HG02884 (cell line): ENCODE measurements around the gene ATF4.

Experiments
- ATAC-seq: cut with Tn5 transposase; IDR thresholded peaks from one replicate; pipeline ENCODE4 v1.9.1; 2021; ENCODE audit warnings: mild to moderate bottlenecking, moderate library complexity; ENCODE audit not compliant: unreplicated experiment

The ATF4 gene

GRCh38 chr22:39556970-39557841 is 36.8 kb downstream of the ATF4 start:
- ATAC-seq: no peak

GRCh38 chr22:39558254-39558727 is 37.9 kb downstream of the ATF4 start:
- ATAC-seq: no peak

- no peak for ATAC-seq
Observed at GRCh38 chr22:39558950-39559349, 38.6 kb downstream of the ATF4 start.

- ATAC-seq: no peak
Observed at GRCh38 chr22:39559456-39560105, 39.2 kb downstream of the ATF4 start.

- no peak for ATAC-seq
Observed at GRCh38 chr22:39560127-39560526, 39.8 kb downstream of the ATF4 start.

DNA sequence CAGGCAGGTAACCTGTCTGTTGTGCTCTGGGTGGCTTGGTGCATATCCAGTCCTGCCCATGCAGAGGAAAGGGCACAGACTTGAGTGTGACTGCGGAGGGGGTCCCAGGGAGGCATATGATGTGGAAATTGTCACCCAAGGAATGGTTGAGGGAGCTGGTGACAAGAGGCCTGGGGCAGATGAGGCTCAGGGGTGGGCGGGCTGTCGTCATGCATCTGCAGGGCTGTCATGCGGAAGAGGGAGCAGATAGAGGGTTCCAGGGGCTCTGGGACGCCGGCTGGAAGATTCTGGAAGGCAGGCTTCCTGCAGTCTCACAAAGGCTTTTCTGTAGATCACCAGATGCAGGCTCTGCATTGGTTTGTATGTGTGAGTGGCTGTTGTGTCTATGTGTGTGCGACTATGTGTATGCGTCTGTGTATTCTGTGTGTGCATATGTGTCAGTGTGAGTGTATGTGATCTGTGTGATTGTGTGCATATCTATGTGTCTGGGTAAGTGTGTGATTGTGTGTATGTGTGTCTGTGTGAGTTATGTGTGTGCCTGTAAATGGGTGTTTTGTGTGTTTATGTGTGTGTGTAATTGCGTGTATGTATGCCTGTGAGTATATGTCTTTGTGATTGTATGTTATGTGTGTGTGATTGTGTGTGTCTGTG is 42.6 kb downstream of the ATF4 start:
- no peak for ATAC-seq

- no peak for ATAC-seq
Observed at GRCh38 chr22:39563571-39564428, 43.4 kb downstream of the ATF4 start.

GRCh38 chr22:39565414-39565944 is 45.1 kb downstream of the ATF4 start:
- no peak for ATAC-seq

DNA sequence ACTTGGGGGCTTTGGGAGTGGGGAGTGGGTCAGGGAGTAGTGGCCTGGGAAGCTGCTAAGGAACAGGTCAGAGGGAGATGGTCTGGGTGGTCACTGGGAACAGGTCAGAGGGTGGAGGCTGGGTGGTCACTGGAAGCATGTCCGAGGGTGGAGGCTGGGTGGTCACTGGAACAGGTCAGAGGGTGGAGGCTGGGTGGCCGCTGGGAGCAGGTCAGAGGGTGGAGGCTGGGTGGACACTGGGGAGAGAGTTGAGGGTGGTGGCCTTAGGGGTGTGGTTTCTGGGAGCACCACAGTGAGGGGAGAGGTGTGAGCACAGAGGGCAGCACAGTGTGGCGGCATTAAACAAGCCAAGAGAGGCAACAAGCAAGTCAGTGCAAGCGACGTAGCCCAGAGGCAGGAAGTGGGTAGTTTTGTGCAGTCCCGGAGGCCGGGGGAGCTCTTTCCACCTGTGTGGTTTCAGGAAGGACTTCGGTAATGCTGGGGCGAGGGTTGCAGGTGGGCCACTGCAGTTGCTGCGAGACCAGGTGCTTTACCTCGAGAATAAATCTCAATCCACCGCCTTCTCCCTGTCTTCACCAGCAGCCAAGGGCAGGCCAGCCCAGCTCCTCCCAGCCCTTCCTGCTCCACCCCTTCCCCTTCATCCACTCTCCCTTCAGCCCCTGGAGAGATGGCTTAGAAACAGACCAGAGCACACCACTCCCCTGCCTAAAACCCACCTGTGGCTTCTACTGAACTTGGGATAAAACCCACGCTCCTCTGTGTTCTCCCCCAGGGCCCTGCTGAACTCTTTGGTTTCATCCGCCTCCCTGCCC is 47.0 kb downstream of the ATF4 start:
- no peak for ATAC-seq

GRCh38 chr22:39568278-39568981 is 48.1 kb downstream of the ATF4 start:
- no peak for ATAC-seq

- no peak for ATAC-seq
Observed at GRCh38 chr22:39569066-39569465, 48.7 kb downstream of the ATF4 start.

- no peak for ATAC-seq
Observed at GRCh38 chr22:39570226-39570625, 49.9 kb downstream of the ATF4 start.

DNA sequence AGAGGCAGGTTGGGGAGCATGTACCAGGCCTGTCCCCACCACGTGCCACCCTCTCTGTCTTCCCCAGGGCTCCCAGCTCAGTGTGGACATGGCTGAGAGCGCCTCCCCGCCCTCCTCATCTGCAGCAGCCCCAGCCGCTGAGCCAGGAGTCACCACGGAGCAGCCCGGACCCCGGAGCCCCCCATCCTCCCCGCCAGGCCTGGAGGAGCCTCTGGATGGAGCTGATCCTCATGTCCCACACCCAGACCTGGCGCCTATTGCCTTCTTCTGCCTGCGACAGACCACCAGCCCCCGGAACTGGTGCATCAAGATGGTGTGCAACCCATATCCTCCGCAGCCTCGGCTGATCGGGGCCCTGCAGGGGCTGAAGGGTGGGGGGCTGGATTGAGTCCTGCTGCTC is 50.3 kb downstream of the ATF4 start, which contains the start of gene CACNA1I:
Gene CACNA1I (plus strand): TSS at position 89 of the 400 bp plus-strand sequence. CDS start 0 bp downstream, at position 89.
- ATAC-seq: no peak

DNA sequence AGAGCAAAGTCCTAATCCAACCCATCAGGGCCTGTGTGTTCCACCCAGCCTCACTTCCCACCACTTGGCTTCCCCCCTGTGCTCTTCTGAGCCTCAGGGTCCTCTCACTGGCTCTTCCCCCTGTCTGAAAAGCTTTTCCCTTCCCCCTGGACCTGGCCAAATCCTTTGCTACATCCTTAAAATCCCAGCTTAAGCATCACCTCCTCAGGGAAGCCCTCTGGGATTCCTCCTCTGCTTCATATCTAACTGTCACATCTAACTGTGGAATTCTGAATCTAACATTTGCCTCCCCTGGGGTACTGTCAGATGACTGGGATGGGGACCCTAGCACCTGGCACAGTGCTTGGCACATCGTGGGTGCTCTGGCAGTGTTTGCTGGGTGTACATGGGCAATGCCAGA is 51.2 kb downstream of the ATF4 start:
- ATAC-seq: no peak
